SK-N-MC (cell line): ENCODE results near the gene GNG2.

Experiments
- EZH2 ChIP-seq: fragments of 200-600 bp; sonication (generic); IDR thresholded peaks from one replicate; pipeline ENCODE4 v1.6.1; 2017; ENCODE audit warnings: antibody characterized with exemption
- FOXP2 ChIP-seq: optimal IDR thresholded peaks from 2 replicates; pipeline ENCODE3; 2011; ENCODE audit warnings: mild to moderate bottlenecking, moderate library complexity; ENCODE audit not compliant: insufficient read depth; ENCODE audit errors: extremely low read length, control extremely low read depth
- POLR2AphosphoS5 ChIP-seq: IDR thresholded peaks from 2 replicates; pipeline ENCODE4 v1.6.1; 2012; ENCODE audit warnings: mild to moderate bottlenecking, low read depth, low read length, borderline replicate concordance

GRCh38 chr14:51852541-51852940, 7.9 kb upstream of the GNG2 start:
- TF ChIP-seq EZH2 (no peak), POLR2AphosphoS5 (no peak), FOXP2 (no peak)
